Measurements from ENCODE around the gene PARD3.
A peak's percentile ranks its signal among the peaks of the same experiment; 100 is the strongest.

PARD3 gene

GRCh38 chr10:34557173-34557572 lies 257.9 kb downstream of the PARD3 start:
- DNase-seq: no peak

- no peak for DNase-seq
Measured at GRCh38 chr10:34555653-34556052, 259.4 kb downstream of the PARD3 start.

GRCh38 chr10:34553747-34554146 lies 261.3 kb downstream of the PARD3 start:
- no peak for DNase-seq

- DNase-seq: no peak
Measured at GRCh38 chr10:34551295-34551694, 263.8 kb downstream of the PARD3 start.

- DNase-seq: no peak
Measured at GRCh38 chr10:34549953-34550352, 265.1 kb downstream of the PARD3 start.

- no peak for DNase-seq
Measured at GRCh38 chr10:34549001-34549400, 266.1 kb downstream of the PARD3 start.

GRCh38 chr10:34548466-34548865 lies 266.6 kb downstream of the PARD3 start:
- DNase-seq: no peak

- no peak for DNase-seq
Measured at GRCh38 chr10:34547695-34548094, 267.4 kb downstream of the PARD3 start.

- DNase-seq: no peak
Measured at GRCh38 chr10:34547291-34547690, 267.8 kb downstream of the PARD3 start.

GRCh38 chr10:34544400-34544799 lies 270.7 kb downstream of the PARD3 start:
- no peak for DNase-seq

- no peak for DNase-seq
Measured at GRCh38 chr10:34543716-34544115, 271.4 kb downstream of the PARD3 start.

GRCh38 chr10:34540492-34540891 lies 274.6 kb downstream of the PARD3 start:
- DNase-seq: no peak

GRCh38 chr10:34539533-34540315 lies 275.4 kb downstream of the PARD3 start:
- no peak for DNase-seq

- DNase-seq: no peak
Measured at GRCh38 chr10:34538281-34538829, 276.7 kb downstream of the PARD3 start.

- no peak for DNase-seq
Measured at GRCh38 chr10:34537629-34538231, 277.4 kb downstream of the PARD3 start.

- DNase-seq: no peak
Measured at GRCh38 chr10:34535872-34536271, 279.2 kb downstream of the PARD3 start.

GRCh38 chr10:34530778-34531177 lies 284.3 kb downstream of the PARD3 start:
- no peak for DNase-seq

- peak; percentile 51 for DNase-seq
Measured at GRCh38 chr10:34528320-34528719, 286.8 kb downstream of the PARD3 start.

GRCh38 chr10:34526758-34527730 lies 288.1 kb downstream of the PARD3 start:
- no peak for DNase-seq

- no peak for DNase-seq
Measured at GRCh38 chr10:34526186-34526585, 288.9 kb downstream of the PARD3 start.

- DNase-seq: no peak
Measured at GRCh38 chr10:34524369-34525091, 290.6 kb downstream of the PARD3 start.

- no peak for DNase-seq
Measured at GRCh38 chr10:34523017-34523767, 291.9 kb downstream of the PARD3 start.

Measured in NCI-H510A treated with DMSO at 0.1 percent for 48 hours (cell line).